Measurements from ENCODE around the gene SELENON. TPM values are rescaled to one million over a fixed set of nuclear protein-coding genes. Genes with fewer than 3 reads are reported as not detected.

The SELENON gene
- polyA plus RNA-seq, 12 donors, result 46.6 to 86.5 (median 57.8) TPM; not detected in 1

GRCh38 chr1:25807480-25808390 lies 7.7 kb downstream of the SELENON start:
- no peak for DNase-seq

- DNase-seq, result no peak
Measured at GRCh38 chr1:25808481-25809244, 8.7 kb downstream of the SELENON start.

GRCh38 chr1:25809283-25809926 lies 9.4 kb downstream of the SELENON start:
- DNase-seq, result no peak

- DNase-seq, result no peak
Measured at GRCh38 chr1:25809929-25810328, 9.9 kb downstream of the SELENON start.

GRCh38 chr1:25810341-25811299 lies 10.6 kb downstream of the SELENON start:
- peak; percentile 74 for DNase-seq

GRCh38 chr1:25811384-25812082 lies 11.5 kb downstream of the SELENON start:
- no peak for DNase-seq

GRCh38 chr1:25813071-25813733 lies 13.2 kb downstream of the SELENON start:
- DNase-seq, result no peak

- no peak for DNase-seq
Measured at GRCh38 chr1:25813734-25814471, 13.9 kb downstream of the SELENON start.

- DNase-seq, result no peak
Measured at GRCh38 chr1:25814549-25815087, 14.6 kb downstream of the SELENON start.

GRCh38 chr1:25815208-25816111 lies 15.5 kb downstream of the SELENON start:
- DNase-seq, result no peak

- no peak for DNase-seq
Measured at GRCh38 chr1:25816112-25816718, 16.2 kb downstream of the SELENON start.

GRCh38 chr1:25817840-25818501 lies 18.0 kb downstream of the SELENON start:
- no peak for DNase-seq

GRCh38 chr1:25818569-25818968 lies 18.6 kb downstream of the SELENON start:
- no peak for DNase-seq

- peak; percentile 90 for DNase-seq
Measured at GRCh38 chr1:25819491-25820246, 19.7 kb downstream of the SELENON start, which contains the start of gene MTFR1L. TSS of gene MTFR1L (plus strand) at chr1:25819954. CDS start at chr1:25823105, 3,151 bp downstream.

GRCh38 chr1:25820247-25821111 lies 20.5 kb downstream of the SELENON start:
- DNase-seq, result peak; percentile 46
